GM12891 (cell line): ENCODE data around the gene RERE.

ENCODE experiments used
- PAX5 ChIP-seq: IDR thresholded peaks from 2 replicates; pipeline ENCODE4 v1.6.1; 2011; ENCODE audit warnings: low read length, moderate library complexity, mild to moderate bottlenecking; ENCODE audit not compliant: insufficient read depth, severe bottlenecking
- POLR2A ChIP-seq: IDR thresholded peaks from 2 replicates; pipeline ENCODE4 v1.6.1; 2011; ENCODE audit warnings: low read depth, low read length, control low read depth
- POLR2AphosphoS5 ChIP-seq: IDR thresholded peaks from 2 replicates; pipeline ENCODE4 v1.6.1; 2011; ENCODE audit warnings: low read depth, low read length, control low read depth
- POU2F2 ChIP-seq: IDR thresholded peaks from 2 replicates; pipeline ENCODE4 v1.6.1; 2011; ENCODE audit warnings: low read depth, mild to moderate bottlenecking, control low read depth, low read length, moderate library complexity
- TAF1 ChIP-seq: IDR thresholded peaks from 2 replicates; pipeline ENCODE4 v1.6.1; 2011; ENCODE audit warnings: low read depth, low read length, control low read depth

DNA sequence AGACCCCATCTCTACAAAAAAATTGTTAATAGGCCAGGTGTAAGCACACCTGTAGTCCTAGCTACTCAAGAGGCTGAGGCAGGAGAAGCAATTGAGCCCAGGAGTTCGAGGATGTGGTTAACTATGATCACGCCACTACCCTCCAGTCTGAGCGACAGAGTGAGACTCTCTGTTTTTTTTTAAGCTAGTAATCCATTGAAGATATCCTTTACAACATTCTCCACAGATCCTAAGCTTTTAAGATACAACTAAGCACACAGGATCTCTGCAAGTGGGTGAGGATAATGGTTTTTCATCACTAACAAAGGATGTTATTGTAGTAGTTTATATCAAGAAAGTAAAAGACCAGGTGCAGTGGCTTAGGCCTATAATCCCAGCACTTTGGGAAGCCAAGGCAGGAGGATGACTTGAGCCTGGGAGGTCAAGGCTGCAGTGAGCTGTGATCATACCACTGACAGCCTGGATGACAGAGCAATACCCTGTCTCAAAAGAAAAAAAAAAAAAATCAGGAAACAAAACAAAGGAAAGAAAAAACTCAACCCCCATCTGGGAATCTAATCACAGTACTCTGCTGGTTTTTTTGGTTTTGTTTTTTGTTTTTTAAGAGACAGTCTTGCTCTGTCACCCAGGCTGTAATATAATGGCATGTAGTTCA lies 166.1 kb downstream of the RERE start:
- TF ChIP-seq POLR2A = no peak
- no peak for TF ChIP-seq POU2F2
- TF ChIP-seq TAF1 = no peak
- no peak for TF ChIP-seq POLR2AphosphoS5
- TF ChIP-seq PAX5 = no peak
